ENCODE measurements around the gene CACNA1B.

CACNA1B gene

GRCh38 chr9:137967280-137967953, 89.8 kb downstream of the CACNA1B start:
- DNase-seq (ENCODE audit: low spot score) = no peak

- no peak for DNase-seq (ENCODE audit: low spot score)
Measured at GRCh38 chr9:137968235-137968634, 90.7 kb downstream of the CACNA1B start.

GRCh38 chr9:137969008-137969407, 91.4 kb downstream of the CACNA1B start:
- DNase-seq (ENCODE audit: low spot score) = no peak

- no peak for DNase-seq (ENCODE audit: low spot score)
Measured at GRCh38 chr9:137969685-137970084, 92.1 kb downstream of the CACNA1B start.

GRCh38 chr9:137970098-137970497, 92.5 kb downstream of the CACNA1B start:
- no peak for DNase-seq (ENCODE audit: low spot score)

GRCh38 chr9:137970686-137971476, 93.3 kb downstream of the CACNA1B start:
- DNase-seq (ENCODE audit: low spot score) = no peak

GRCh38 chr9:137971477-137972138, 94.0 kb downstream of the CACNA1B start:
- no peak for DNase-seq (ENCODE audit: low spot score)

GRCh38 chr9:137972355-137972987, 94.9 kb downstream of the CACNA1B start:
- no peak for DNase-seq (ENCODE audit: low spot score)

GRCh38 chr9:137972988-137973470, 95.4 kb downstream of the CACNA1B start:
- no peak for DNase-seq (ENCODE audit: low spot score)

GRCh38 chr9:137973829-137974416, 96.3 kb downstream of the CACNA1B start:
- DNase-seq (ENCODE audit: low spot score) = no peak

GRCh38 chr9:137974746-137975526, 97.4 kb downstream of the CACNA1B start:
- no peak for DNase-seq (ENCODE audit: low spot score)

GRCh38 chr9:137975527-137975913, 97.9 kb downstream of the CACNA1B start:
- no peak for DNase-seq (ENCODE audit: low spot score)

- DNase-seq (ENCODE audit: low spot score) = no peak
Measured at GRCh38 chr9:137975936-137976565, 98.5 kb downstream of the CACNA1B start.

GRCh38 chr9:137977571-137978261, 100.1 kb downstream of the CACNA1B start:
- no peak for DNase-seq (ENCODE audit: low spot score)

GRCh38 chr9:137978262-137978714, 100.7 kb downstream of the CACNA1B start:
- no peak for DNase-seq (ENCODE audit: low spot score)

GRCh38 chr9:137982200-137982599, 104.6 kb downstream of the CACNA1B start:
- no peak for DNase-seq (ENCODE audit: low spot score)

GRCh38 chr9:137984005-137984404, 106.4 kb downstream of the CACNA1B start:
- DNase-seq (ENCODE audit: low spot score) = no peak

GRCh38 chr9:137984520-137985257, 107.1 kb downstream of the CACNA1B start:
- DNase-seq (ENCODE audit: low spot score) = no peak

GRCh38 chr9:137985637-137986071, 108.1 kb downstream of the CACNA1B start:
- no peak for DNase-seq (ENCODE audit: low spot score)
